Tibial nerve (tissue), 4 donors: ENCODE measurements around the gene GPR21. TPM values are rescaled to one million over a fixed set of nuclear protein-coding genes. Genes with fewer than 3 reads are reported as not detected.
A peak's percentile ranks its signal among the peaks of the same experiment; 100 is the strongest.

Experiments
- DNase-seq, 2 donors: peaks; one replicate each; pipeline ENCODE4 v3.0.0-alpha.2; 2019; ENCODE audit warnings: low spot score in 2 of 2
- H3K27ac ChIP-seq, 4 donors: fragments of 200-600 bp; sonication (generic) in 3 of 4; one replicate each; pipeline ENCODE4 v1.5.1; 2017 to 2019; ENCODE audit warnings: mild to moderate bottlenecking in 1 of 4
- H3K27me3 ChIP-seq, 2 donors: fragments of 200-600 bp; sonication (generic) in 1 of 2; one replicate each; pipeline versions ENCODE4 v1.5.1 to v1.6.0; 2017 to 2019
- H3K36me3 ChIP-seq, 3 donors: fragments of 200-600 bp; sonication (generic); one replicate each; pipeline ENCODE4 v1.5.1; 2018 to 2019
- H3K4me1 ChIP-seq, 4 donors: fragments of 200-600 bp; sonication (generic) in 3 of 4; one replicate each; pipeline ENCODE4 v1.5.1; 2017 to 2019
- H3K4me3 ChIP-seq, 4 donors: fragments of 200-600 bp; sonication (generic) in 3 of 4; one replicate each; pipeline ENCODE4 v1.5.1; 2017 to 2019; ENCODE audit warnings: mild to moderate bottlenecking in 1 of 4, moderate library complexity in 1 of 4
- H3K9me3 ChIP-seq, 4 donors: fragments of 200-600 bp; sonication (generic) in 3 of 4; one replicate each; pipeline ENCODE4 v1.5.1; 2017 to 2019
- EP300 ChIP-seq, 2 donors: sonication (generic); formaldehyde crosslinking; IDR thresholded peaks; one replicate each; pipeline ENCODE4 v1.6.1; 2017; ENCODE audit warnings: antibody characterized with exemption in 2 of 2, mild to moderate bottlenecking in 1 of 2
- POLR2A ChIP-seq, 2 donors: fragments of 450-650 bp; IDR thresholded peaks; one replicate each; pipeline ENCODE4 v1.6.1; 2017; ENCODE audit warnings: antibody characterized with exemption in 2 of 2, mild to moderate bottlenecking in 2 of 2, moderate library complexity in 2 of 2
- WGBS, 2 donors: methylation state at CpG; one replicate each; pipeline ENCODE4 v1.1.5; 2018; 5-methylcytosine and 5-hydroxymethylcytosine counted together
- total RNA-seq, 4 donors: library from RNA; depleted of rRNA; stranded (reverse); fragments of >200 nt; gene quantifications; one replicate each; pipeline ENCODE4 v1.1.0, GENCODE V29; 2016
- TF ChIP-seq, protein P1 (sequence below), 5 experiments: fragments of 200-600 bp in 3 of 5; fragments of 450-650 bp in 2 of 5; sonication (generic) in 3 of 5; IDR thresholded peaks; one replicate each; pipeline ENCODE4 v1.5.1; 2016 to 2019; ENCODE audit warnings: antibody characterized with exemption in 5 of 5, mild to moderate bottlenecking in 3 of 5, moderate library complexity in 2 of 5

Gene GPR21
- total RNA-seq, 4 donors from 2014 or later, result 0.98 to 4.4 (median 3.9) TPM; not detected in 1

- 57 to 60% methylated on average over 3 of the region's 3 CpGs for WGBS, 2 donors
- no peak overlapping the region for H3K4me3 ChIP-seq
- peak overlapping the region in 2 of 4 donors; percentile 18 to 58 for H3K27ac ChIP-seq
- peak in 1 of 2 donors; percentile 21 for TF ChIP-seq EP300 (IDR thresholded peaks at IDR 0.05)
- no peak for TF ChIP-seq POLR2A (IDR thresholded peaks at IDR 0.05)
- peaks cover 0 to 20% (median 4%) of the 10 kb centered on the region in 4 donors for H3K4me1 ChIP-seq
- H3K9me3 ChIP-seq, result no peaks in the 10 kb centered on the region
- H3K36me3 ChIP-seq, result peaks cover 0 to 16% (median 0%) of the 10 kb centered on the region in 3 donors
- DNase-seq, result no peak
- no peaks in the 10 kb centered on the region for H3K27me3 ChIP-seq
Observed at GRCh38 chr9:123036893-123037545, 3.6 kb downstream of the GPR21 start.

GRCh38 chr9:123039617-123040219 lies 6.3 kb downstream of the GPR21 start:
- Histone ChIP-seq H3K4me1 (peaks cover 0 to 7% (median 0%) of the 10 kb centered on the region in 4 donors), H3K27me3 (no peaks in the 10 kb centered on the region), H3K9me3 (peaks cover 0 to 3% (median 0%) of the 10 kb centered on the region in 4 donors), H3K4me3 (no peak overlapping the region), H3K36me3 (peaks cover 0 to 30% (median 0%) of the 10 kb centered on the region in 3 donors), H3K27ac (no peak overlapping the region)
- no peak for DNase-seq
- 67 to 84% methylated on average over 1 of the region's 1 CpG for WGBS, 2 donors
- TF ChIP-seq POLR2A (IDR thresholded peaks at IDR 0.05), result no peak

DNA sequence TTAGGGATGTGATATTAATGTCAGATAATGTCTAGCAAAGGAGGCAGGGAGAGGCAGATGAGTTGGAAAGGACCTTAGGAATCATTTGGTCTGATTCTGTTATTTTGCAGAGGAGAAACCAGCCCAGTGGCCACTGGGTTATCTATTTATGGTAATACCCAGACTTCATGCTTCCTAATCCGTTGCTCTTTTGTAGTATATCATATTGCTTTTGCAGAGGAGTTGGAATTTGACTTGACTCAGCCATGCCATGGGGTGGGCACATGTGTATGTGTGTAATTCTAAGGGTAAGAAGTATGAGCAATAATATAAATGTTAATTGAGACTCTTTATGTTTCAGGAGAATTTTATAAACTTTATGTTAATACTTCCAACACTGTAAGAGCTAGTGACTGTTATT lies 7.3 kb downstream of the GPR21 start:
- H3K4me3 ChIP-seq, result no peak overlapping the region
- H3K27me3 ChIP-seq, result no peaks in the 10 kb centered on the region
- peaks cover 0 to 3% (median 0%) of the 10 kb centered on the region in 4 donors for H3K9me3 ChIP-seq
- no peak overlapping the region for H3K27ac ChIP-seq
- TF ChIP-seq POLR2A (IDR thresholded peaks at IDR 0.05) (no peak), EP300 (IDR thresholded peaks at IDR 0.05) (no peak)
- TF ChIP-seq, protein P1, sequence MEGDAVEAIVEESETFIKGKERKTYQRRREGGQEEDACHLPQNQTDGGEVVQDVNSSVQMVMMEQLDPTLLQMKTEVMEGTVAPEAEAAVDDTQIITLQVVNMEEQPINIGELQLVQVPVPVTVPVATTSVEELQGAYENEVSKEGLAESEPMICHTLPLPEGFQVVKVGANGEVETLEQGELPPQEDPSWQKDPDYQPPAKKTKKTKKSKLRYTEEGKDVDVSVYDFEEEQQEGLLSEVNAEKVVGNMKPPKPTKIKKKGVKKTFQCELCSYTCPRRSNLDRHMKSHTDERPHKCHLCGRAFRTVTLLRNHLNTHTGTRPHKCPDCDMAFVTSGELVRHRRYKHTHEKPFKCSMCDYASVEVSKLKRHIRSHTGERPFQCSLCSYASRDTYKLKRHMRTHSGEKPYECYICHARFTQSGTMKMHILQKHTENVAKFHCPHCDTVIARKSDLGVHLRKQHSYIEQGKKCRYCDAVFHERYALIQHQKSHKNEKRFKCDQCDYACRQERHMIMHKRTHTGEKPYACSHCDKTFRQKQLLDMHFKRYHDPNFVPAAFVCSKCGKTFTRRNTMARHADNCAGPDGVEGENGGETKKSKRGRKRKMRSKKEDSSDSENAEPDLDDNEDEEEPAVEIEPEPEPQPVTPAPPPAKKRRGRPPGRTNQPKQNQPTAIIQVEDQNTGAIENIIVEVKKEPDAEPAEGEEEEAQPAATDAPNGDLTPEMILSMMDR (IDR thresholded peaks at IDR 0.05), result no peak
- DNase-seq, result no peak
- H3K4me1 ChIP-seq, result peaks cover 0 to 10% (median 0%) of the 10 kb centered on the region in 4 donors
- peaks cover 0 to 22% (median 0%) of the 10 kb centered on the region in 3 donors for H3K36me3 ChIP-seq
- 59 to 77% methylated on average over 1 of the region's 1 CpG for WGBS, 2 donors

DNA sequence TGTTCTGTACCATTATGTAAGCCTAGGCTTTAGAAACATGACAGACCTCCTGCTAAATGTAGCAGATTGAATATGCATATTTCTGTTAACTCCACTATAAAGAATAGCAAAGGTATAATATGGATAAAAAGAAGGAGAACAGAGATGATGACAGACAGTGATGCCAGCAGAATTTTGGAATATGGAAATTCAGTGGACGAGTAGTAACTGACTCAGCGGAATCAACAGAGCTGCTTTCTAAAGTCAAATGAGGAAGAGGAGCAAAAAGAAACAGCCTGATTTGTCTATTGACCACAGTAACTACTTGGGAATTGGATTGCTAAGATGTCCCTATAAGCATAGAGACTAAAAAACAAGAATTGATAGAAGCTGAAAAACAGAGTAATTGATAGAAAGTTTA lies 8.0 kb downstream of the GPR21 start:
- WGBS, 2 donors, result 59 to 62% methylated on average over 2 of the region's 2 CpGs
- Histone ChIP-seq H3K27ac (no peak overlapping the region), H3K4me3 (no peak overlapping the region), H3K4me1 (peaks cover 0 to 7% (median 0%) of the 10 kb centered on the region in 4 donors), H3K27me3 (no peaks in the 10 kb centered on the region), H3K36me3 (peaks cover 0 to 22% (median 0%) of the 10 kb centered on the region in 3 donors), H3K9me3 (peaks cover 0 to 3% (median 0%) of the 10 kb centered on the region in 4 donors)
- TF ChIP-seq POLR2A (IDR thresholded peaks at IDR 0.05) (no peak), EP300 (IDR thresholded peaks at IDR 0.05) (no peak)
- TF ChIP-seq, protein P1 (IDR thresholded peaks at IDR 0.05), result no peak
- no peak for DNase-seq

DNA sequence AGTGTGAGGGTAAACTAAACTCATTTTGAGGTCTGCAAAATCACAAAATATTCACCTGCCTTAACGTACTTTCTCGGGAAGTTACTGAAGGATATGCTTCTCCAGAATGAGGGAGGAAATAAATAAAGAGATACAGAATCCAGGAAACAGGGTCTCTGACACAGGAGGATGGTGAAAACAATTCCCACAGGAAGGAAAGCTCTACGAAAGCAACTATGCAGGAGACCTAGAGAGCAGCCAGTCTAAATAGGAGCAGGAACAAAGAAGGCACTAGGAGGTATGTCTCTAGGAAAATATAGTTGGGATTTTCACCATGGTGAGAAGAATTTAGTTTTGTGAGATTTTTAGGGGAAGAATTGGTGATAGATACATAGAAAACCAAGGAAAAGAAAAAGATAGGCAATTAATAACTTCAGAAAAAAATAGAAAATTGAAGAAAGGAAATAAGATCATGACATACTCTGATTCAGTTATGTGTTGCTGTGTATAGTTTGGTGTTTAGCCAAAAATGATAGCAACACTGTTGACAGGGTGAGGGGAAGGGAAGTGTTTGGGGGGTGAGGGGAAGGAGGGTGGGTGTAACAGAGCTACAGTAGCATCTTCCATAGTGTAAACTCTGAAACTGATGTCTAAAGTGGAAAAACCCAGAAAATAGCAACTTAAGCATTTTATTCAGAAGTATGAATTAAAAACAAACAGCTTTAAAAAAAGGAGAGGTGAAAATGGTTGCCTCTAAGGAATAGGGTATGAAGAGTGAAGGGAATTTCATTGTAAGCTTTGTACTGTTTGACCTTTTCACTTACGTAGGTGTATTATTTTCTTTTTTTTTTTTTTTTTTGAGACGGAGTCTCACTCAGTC lies 9.8 kb downstream of the GPR21 start:
- 82 to 85% methylated on average over 5 of the region's 5 CpGs for WGBS, 2 donors
- H3K4me1 ChIP-seq, result peaks cover 0 to 7% (median 0%) of the 10 kb centered on the region in 4 donors
- no peak overlapping the region for H3K27ac ChIP-seq
- no peak for DNase-seq
- H3K27me3 ChIP-seq, result no peaks in the 10 kb centered on the region
- TF ChIP-seq EP300 (IDR thresholded peaks at IDR 0.05) (no peak), POLR2A (IDR thresholded peaks at IDR 0.05) (no peak)
- TF ChIP-seq, protein P1 (IDR thresholded peaks at IDR 0.05), result no peak
- H3K4me3 ChIP-seq, result no peak overlapping the region
- H3K9me3 ChIP-seq, result peaks cover 0 to 3% (median 0%) of the 10 kb centered on the region in 4 donors
- peaks cover 0 to 22% (median 0%) of the 10 kb centered on the region in 3 donors for H3K36me3 ChIP-seq
